Non-pigmented ciliary epithelial cell (primary cell): ENCODE measurements around the gene RUNX1.

ENCODE experiments used
- DNase-seq: peaks from one replicate; pipeline ENCODE4 v3.0.0-alpha.2; 2010; ENCODE audit warnings: low read depth

Gene RUNX1

DNA sequence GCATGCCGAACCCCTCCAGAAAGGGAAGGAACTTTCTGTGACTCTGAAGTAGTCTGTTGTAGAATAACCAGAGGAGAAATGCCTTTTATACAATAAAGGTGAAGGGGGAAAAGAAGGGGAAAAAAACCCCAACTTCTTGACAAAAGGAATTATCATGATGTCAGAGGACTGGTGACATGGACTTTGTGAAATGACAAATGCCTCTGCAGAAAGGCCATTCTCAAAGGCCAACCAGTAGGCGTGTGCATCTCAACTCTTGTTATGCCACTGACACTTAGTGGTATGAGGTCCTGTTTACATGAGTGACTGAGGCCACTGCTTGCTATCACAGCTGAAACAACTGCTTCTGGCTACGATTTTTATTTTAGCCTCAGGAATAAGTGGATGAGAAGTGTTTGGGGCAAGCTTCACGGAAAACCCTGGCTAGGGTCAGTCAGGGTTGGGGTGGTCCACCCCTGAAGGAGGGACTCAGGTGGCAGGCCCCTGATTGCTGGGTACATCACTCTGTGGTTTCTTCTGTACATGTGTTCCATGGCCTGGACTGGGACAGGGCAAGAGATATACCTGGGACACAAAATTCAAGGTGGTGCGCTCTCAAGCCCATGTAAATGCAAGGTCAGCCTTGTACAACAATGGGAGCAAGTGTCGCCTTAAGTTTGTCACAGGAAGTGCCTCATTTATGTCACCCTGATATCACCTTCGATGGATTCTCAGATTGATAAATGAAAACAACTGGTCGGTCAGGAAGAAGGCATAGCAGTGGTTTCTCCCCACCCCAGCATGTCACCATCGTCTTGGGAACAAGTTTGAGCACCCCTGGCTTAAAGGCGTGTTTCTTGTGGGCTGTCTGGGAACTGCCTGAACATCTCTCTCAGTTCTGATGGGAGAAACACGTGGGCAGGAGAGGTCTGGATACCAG lies 12.4 kb downstream of the RUNX1 start:
- DNase-seq = no peak

DNA sequence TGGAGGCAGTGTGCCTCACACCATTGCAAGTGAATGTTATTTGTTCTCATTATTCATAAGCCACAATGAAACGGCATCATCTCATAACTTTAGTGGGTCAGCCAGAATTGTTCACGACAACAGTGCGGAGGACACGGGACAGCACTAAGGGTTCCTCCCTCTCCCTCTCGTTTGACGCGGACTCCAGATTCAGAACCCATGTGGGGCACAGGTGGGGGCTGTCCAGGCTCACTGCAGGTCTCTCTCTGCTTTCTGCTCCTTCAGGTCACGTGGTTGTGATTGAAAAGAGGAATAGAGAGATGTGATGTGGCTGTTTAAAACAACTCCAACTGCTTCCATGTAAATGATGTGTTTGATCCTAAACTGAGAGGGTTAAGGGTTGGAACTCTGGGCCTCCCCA lies 13.5 kb downstream of the RUNX1 start:
- no peak for DNase-seq

DNA sequence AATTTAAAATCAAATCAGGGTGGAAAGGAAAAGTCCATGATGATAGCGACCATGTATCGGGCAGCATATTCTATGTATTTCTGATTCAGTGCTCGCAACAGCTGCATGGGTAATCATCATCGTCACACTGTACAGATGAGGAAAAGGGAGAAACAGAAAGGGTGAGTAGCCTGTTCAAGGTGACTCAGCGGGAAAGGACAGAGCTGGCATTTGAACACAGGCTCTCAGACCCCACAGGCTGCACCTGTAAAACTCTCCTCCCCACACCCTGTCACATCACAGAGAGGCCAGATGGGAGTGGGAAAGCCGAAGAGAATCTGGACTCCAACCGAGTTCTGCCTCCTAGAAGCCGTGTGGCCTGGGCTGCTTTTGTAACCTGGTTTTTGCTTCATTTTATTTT lies 14.0 kb downstream of the RUNX1 start:
- DNase-seq = no peak

DNA sequence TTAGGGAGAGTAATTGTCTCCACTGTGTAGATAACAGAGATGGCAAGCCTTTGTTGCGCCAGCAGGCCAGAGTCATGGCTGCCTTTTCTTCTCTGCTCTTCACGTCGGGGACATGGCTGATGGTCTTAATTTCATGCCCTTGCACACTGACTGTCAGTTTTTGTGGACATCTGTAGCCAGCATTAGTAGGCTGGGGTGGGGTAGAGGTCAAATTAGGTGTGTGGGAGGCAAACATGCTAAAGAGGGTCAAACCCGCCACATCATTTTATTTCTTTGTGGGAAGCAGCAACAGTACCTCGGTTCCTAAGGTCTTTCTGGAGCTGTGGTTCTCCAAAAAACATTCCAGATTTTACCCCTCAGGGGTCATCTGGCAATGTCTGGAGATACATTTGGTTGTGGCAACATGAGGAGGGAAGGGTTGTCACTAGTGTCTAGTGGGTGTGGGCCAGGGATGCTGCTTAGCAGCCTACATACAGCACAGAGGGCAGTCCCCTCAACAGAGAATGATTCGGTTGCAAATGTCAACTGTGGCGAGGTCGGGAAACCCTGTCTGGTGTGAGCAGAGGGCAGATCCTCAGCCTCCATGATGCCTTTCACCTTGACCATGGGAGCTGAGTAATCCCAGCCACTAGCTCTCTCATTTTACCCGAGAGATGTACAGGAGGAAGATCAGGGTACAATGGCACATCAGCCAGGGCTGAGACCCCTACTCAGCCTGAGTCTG lies 14.7 kb downstream of the RUNX1 start:
- DNase-seq = no peak

DNA sequence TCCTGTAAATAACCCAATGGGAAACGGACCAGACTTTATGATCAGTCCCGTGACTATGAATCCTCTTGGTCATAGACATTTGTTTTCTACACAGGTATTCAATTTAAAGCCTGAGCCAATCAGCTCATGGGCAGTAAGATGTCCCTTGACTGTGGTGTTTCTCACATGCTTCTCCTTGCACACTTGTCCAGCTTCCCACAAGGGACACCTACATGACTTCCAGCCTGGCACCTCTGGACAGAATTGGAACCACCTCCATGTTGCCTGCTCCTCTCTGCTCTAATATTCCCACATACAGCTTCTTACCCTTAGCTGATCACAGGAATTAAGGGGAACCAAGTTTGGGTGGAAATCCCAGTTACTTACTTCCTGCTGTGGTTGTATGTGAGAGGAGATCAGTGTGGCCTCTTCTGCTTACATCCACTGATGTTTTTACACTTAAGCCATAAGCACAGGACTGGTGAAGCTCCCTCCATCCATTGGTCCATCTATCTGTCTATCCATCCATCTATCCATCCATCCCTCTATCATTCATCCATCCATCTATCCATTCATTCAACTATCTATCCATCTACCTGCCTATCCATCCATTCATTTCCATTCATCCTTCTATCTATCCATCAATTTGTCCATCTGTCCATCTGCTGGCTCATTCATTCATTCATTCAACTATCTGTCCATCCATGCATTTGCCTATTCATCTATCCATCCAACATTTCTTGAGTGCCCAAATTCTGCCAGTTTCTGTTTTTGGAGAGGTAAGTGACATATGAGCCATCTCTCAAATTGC lies 16.4 kb downstream of the RUNX1 start:
- DNase-seq = no peak

DNA sequence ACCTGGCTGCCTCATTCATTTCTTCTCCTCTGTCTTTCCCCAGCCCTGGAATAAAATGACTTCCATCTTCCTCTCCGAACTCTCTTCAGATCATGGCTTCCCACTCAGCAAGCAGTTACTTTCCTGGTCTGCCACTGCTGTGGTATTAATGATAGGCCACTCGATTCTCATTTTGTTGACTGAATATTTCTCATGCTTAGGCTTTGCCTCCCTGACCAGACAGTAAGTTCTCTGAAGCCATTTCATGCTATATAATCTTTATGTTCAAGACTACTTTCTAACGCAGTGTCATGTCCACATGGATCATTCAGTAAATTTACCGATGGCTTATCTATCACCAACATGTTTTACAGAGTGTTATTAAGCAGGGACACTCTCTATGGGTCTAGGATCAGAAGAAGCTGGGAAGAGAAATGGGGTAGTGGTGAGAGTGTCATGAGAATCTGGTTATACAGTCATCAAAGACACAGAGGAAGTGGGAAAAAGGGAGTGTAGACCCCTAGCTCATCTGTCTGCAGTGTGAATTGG lies 20.6 kb downstream of the RUNX1 start:
- DNase-seq = no peak

DNA sequence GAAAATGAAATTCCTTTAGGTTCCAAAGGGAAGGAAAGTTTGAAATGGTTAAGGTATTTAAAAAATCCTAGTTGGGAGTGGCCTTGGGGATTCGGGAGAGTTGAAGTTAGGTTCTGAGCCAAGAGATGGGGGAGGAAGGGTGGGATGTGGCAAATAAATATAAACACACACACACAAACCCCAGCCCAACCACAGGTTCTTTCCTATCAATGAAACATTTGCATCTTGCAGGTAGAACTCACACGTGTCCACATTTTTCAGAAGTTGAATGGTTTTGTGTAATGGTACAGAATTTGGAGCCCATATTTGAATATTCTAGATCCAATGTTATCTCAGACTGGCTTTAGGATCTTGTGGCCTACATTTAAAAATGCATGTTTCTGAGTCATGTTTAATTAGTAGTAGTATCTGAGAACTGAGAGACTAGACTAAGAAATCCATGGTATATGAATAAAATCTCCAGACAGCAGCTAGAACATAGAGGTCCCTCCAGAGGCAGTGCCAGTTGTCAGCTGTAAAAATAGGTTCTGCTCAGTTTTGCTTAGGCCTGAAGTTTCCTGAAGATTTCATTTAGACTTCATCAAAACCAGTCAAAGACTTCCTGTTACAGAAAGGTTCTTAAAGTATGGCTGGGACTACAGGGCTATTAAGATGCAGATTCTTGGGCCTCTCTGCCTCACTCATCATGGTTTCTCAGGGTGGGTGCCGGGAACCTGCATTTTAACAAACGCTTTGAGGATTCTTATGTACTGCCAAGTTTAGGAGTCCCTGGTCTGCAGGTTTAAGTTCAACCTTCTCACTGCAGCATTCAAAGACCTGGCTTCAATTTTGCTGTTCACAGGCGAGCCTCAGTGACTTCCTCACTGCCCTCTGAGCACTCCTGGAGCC lies 21.3 kb downstream of the RUNX1 start:
- DNase-seq = no peak

DNA sequence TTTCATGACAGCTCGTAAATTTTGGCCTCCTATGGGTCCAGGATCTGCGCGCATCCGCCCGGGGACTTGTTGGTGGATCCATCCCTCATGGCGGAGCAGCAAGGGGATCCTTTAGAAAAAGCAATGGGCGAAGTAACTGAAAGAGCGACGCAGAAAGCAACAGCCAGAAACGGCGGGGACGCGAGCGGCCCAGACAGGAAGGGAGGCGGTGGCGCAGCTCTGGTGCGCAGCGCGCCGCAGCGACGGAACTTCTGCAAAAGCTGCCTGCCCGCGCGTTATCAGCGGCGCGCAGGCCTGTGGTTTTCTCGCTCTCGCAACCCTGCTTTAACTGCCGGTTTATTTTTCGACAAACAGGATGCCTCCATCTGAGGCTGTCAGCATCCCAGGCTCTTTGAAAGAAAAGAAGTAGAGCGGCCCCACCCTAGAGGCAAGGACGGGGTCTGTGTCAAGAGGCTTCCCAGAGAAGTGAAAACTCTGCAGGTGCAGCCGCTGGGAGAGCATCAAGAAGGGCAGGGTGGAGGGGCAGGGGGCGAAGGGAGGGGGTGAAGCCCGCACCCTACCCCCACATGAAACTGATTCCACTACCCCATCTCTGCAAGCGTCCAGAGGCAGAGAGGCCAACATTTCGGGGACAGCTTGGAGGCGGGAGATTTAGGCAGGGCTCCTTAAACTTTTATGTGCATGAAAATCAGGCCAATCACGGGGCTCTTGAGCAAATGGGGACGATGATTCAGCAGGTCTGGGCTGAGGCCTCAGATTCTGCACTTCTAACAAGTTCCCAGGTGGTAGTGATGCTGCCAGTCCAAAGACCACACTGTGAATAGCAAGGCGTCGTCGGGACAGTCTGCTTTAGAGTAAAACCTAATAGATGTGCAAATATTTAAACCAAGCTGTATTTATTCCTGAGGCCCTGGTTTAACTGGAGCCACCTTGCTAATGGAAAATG lies 22.2 kb downstream of the RUNX1 start:
- no peak for DNase-seq

DNA sequence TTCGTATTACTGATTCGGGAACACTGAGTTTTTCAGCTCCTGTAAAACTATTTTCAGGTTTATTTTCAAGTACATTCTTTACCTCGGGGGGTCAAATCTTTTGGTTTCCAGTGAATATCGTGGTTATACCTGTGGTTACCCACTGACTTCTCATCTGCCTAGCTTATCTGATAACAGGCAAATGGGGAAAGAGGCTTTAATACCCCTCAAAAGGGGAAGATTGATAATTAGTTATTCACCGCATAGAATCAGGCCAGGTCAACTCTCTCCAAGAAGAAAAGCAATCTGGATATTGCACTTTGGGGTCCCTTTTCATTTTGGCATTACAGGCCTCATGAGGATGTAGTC lies 23.0 kb downstream of the RUNX1 start:
- DNase-seq = no peak

DNA sequence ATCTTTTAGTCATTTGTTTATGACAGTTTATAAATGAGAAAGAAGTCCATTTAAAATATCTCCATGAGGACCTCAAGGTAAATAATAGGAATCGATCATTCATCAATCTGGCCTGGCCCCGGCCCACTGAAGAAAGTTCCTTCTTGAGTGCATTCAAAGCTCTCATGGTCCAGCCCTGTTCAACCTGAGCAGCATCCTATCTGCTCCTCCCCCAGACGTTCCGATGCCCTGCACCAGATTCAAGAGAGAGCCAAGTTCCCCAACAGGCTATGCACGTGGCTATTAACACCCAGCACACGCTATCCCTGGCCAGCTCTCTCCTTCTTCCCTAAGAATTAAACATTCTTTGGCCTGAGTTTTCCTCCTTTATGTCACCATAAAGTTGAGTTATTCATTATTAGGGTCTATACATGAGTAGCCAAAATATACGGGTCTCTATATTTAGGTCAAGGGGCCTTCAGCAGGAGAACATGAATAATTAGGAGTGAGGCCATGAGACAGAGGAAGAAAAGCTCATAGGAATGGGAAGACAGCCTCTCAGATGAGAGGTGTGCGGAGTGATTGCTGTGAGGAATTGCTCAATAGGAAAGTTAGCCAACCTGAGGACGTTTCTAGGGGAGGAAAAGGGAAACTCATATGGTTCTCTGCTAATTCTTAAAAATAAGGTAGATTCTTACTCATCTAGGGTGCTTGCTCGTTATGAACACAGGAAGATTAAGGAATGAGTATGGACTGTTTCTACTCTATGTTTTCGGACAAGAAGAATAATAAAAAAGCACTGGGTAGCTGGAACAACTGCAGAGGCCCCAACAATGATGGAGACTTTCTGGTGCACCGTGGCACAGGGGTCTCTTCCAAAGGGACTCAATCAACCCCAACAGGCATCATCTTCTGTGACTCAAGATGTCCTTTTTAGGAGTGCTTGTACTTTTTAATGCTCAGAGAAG lies 23.6 kb downstream of the RUNX1 start:
- DNase-seq = no peak

DNA sequence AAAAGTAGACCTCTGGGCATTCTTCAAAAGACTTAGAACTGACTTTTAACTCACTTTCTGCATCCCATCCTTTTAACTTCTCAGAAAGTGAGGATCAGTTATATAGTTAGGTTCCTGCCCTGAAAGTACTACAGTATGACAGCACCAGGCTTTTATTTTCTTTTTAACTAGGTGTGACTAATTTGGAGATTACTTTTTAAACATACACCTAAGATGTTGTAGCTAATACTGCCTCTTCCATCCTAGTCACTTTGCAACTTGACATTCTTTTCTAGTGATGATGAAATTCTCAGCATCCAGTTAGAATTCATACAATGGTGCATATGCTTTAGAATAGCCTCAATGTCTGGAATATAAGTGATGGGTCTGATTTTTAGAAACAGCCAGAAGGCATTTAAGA lies 24.6 kb downstream of the RUNX1 start:
- DNase-seq = no peak

DNA sequence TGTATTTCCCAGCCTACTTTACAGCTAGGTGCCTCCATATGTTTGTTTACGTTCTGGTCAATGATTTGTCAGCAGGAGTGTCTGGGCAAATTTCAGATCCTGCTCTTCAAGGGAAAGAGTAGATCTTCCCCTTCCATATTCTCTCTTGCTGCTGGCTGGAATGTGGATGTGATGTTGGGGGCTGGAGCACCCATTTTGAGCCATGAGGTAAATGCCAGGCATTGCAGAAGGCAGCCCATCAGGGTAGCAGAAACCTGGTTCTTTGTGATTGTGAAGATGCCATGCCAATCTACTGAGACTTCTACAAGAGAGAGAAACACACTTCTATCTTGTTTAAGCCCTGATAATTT lies 25.1 kb downstream of the RUNX1 start:
- no peak for DNase-seq

DNA sequence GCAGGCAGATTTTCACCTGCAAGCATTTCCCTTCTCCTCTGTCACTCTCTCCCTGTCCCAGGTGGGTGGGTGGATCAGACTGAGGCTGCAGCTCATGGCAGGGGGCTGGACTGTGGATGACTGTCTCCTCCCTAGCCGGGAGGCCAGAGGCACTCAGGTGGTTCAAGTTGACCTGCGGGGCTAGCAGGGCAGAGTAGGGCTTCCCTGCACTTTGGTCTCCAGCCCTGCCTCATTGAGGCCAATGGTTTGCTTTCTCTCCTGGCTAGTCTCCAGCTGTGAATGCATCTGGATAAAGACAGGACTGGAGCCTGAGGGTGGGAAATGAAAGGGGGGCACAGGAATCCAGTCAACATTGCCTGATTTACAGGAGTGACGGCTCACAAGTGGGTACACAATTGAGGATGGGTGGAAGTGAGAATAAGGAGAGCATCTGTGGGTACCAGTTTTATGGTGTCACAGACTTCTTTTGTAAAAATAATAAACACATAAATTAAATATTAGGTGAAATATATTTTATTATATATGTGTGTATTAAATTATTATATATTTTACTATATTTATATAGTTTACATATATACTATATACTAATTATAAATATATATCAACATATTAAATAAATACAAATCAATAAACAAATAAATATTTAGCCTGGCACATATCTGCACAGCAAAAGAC lies 25.6 kb downstream of the RUNX1 start:
- DNase-seq = no peak

DNA sequence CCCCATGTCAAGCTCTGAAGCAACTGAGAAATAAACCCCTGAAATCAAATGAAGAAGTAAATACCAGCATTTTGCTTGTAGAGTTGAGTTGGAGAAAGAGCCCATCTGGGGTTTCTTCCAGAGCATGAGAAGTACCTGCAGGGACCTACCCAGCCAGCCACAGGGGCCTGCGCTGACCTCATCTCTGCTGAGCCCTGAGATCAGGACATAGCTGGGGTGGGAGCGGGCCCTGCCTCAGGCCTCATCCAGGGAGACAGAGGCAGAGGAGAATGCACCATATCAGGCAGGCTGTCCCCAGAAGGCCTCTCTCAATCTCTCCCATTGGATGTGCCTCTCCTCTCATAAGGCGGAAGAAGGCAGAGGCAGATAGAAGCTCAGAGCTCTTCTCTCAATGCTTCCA lies 27.6 kb downstream of the RUNX1 start:
- DNase-seq = no peak

DNA sequence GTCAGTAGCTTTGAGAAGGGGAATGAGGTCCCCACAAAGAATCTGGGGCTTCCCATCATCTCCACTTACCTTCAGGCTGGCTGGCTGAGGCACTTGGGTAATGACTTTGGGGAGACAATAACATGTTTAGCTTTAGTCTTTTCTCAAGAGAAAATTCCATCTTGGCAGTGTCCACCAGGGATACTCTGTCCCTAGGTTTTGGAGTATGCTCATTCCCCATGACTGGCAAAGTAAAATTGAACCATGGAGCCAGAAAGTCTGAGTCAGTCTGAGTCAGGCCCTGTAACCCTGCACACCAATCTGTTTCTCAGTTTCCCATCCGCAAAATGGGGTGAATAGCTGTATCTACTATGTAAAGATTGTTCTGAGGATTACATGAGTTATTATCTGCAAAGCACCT lies 28.2 kb downstream of the RUNX1 start:
- no peak for DNase-seq

DNA sequence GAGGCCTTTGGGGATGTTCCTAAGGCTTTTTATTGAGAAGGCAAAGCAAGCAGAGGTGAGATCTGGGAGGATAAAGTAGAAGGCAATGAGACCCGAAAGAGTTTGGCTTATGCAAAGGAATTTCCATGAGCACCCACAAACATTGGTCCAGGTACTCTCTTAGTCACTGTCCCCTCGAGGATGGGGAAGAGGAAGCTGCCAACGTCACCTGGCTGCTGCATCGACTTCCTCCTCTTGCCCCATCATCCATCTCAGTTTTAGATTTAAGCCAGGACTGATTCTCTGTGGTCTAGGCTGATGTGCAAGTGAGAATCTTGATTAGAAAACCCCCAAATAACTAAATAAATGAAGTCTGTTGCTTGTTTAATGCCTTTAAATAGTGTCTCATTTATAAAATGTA lies 28.7 kb downstream of the RUNX1 start:
- DNase-seq = no peak

DNA sequence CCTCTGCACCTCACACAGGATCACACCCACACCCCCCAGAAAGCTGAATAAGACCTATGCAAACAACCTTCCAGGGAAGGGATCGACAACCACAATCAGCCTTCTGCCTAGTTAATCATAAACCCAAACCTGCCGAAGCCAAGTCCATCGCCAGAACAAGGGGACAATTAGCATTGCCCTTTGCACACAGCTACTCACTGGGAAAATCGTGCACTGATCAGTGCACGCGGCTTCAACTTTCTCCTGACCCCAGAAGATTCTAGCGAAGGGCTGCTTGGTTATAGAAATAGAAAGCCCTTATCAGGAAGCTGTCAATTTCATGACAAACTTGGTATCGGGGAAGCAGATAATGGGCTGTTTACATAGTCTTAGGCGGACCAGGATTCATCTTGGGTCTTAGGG lies 29.5 kb downstream of the RUNX1 start:
- no peak for DNase-seq

DNA sequence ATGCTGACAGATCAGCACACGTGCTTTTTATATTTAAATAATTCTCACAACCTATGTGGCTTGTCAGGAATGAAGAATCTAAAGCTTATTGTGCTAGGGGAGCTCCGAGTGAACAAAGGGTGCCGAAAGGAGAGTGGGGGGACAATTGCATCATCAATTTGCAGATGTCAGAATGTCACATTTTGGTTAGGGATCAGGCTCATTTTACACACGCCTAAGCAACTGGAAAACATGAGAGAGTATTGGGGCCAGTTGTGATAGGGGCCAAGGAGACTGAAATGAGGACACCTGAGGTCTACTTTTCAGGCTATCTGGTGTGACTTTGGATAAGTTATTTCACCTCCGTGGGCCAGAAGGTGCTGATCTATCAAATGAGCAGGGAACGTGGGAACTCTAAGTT lies 31.8 kb downstream of the RUNX1 start:
- no peak for DNase-seq
